ENCODE data around the gene RGSL1. TPM values are rescaled to one million over a fixed set of nuclear protein-coding genes. Genes with fewer than 3 reads are reported as not detected.

Gene RGSL1
- total RNA-seq, 1 experiment from 2014 or later = not detected

DNA sequence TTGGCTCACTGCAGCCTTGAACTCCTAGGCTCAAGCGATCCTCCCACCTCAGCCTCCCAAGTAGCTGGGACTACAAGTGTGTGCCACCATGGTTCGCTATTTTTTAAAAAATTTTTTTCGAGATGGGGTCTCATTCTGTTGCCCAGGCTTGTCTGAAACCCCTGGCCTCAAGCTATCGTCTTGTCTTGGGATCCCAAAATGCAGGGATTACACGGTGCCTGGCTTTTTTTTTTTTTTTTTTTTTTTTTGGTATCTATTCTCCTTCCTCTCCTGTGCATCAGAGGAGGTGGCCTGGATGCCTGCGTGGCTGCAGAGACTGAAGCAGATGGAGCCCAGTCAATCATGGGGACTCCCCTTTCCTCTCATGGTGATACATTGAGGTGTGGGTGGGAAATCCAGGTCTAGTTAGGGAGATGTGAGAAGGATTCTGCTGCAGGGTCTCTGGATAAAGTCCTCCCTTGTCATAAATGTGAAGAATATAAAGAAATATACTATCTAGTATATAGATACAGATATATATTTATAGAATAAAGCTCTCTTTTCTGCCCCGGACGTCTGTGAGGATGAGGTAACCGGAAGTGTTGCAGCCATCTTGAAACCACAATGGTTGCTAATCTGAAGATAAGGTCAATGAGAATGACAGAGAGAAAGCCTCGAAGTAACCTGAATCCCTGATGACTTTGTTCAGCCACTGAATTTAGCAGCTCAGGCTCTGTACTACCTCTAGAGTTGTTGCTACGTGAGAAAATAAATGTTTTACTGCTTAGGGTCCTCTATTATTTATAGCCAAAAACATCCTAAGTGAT lies 19.5 kb upstream of the RGSL1 start:
- Histone ChIP-seq H3K4me3 (ENCODE audit: low read length) (no peak overlapping the region), H3K79me2 (ENCODE audit: low read length) (no peaks in the 10 kb centered on the region), H4K20me1 (ENCODE audit: low read length) (no peaks in the 10 kb centered on the region), H3K36me3 (ENCODE audit: low read depth, low read length) (no peaks in the 10 kb centered on the region), H3K27me3 (ENCODE audit: low read length) (no peaks in the 10 kb centered on the region), H2AFZ (ENCODE audit: low read length) (no peak overlapping the region), H3K9ac (ENCODE audit: low read length) (no peak overlapping the region), H3K9me2 (replicated peaks; ENCODE audit: low read length) (no peaks in the 10 kb centered on the region), H3K9me3 (ENCODE audit: low read length) (no peaks in the 10 kb centered on the region), H3F3A (ENCODE audit: low read length, unreplicated experiment) (no peaks in the 10 kb centered on the region), H3K4me1 (ENCODE audit: insufficient read depth, low read length) (no peaks in the 10 kb centered on the region), H3K4me2 (ENCODE audit: low read length) (no peak overlapping the region), H3K27ac (ENCODE audit: low read length) (no peak overlapping the region)
- CTCF ChIA-PET = no interaction called here
- BruUV-seq (replicated peaks) = no TSS peak
- intact Hi-C loops (cut with micrococcal nuclease) = no loop called here
- ATAC-seq (no peak), DNase-seq (peak; percentile 2)
- TF ChIP-seq EZH2 (IDR thresholded peaks at IDR 0.05; ENCODE audit: low read length, unreplicated experiment) (no peak), EZH2phosphoT487 (IDR thresholded peaks at IDR 0.05; ENCODE audit: borderline replicate concordance, low read length) (no peak)
- TF ChIP-seq, protein P1, sequence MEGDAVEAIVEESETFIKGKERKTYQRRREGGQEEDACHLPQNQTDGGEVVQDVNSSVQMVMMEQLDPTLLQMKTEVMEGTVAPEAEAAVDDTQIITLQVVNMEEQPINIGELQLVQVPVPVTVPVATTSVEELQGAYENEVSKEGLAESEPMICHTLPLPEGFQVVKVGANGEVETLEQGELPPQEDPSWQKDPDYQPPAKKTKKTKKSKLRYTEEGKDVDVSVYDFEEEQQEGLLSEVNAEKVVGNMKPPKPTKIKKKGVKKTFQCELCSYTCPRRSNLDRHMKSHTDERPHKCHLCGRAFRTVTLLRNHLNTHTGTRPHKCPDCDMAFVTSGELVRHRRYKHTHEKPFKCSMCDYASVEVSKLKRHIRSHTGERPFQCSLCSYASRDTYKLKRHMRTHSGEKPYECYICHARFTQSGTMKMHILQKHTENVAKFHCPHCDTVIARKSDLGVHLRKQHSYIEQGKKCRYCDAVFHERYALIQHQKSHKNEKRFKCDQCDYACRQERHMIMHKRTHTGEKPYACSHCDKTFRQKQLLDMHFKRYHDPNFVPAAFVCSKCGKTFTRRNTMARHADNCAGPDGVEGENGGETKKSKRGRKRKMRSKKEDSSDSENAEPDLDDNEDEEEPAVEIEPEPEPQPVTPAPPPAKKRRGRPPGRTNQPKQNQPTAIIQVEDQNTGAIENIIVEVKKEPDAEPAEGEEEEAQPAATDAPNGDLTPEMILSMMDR (conservative IDR thresholded peaks at IDR 0.05; ENCODE audit: low read depth, low read length) = no peak
- POLR2A ChIA-PET (ENCODE audit: unreplicated experiment) = no interaction called here

DNA sequence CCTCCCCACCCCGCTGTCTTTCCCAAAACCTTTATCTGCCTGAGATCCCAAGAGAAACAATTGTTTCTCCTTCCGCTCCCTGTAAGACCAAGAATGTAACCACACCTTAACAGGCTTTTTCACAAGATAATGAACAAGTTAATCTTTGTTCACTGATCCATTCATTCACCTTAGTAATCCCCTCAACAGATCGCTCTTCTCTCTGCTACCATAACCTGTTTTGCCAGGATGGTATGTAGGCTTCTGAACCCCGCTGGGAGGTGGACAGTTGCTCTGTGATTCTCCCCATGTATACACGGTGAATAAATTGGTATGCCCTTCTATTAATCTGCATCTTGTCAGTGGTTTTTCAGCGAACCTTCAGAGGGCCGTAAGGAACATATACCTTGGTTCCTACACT lies 18.7 kb upstream of the RGSL1 start:
- no peaks in the 10 kb centered on the region for H3F3A ChIP-seq (ENCODE audit: low read length, unreplicated experiment)
- CTCF ChIA-PET = no interaction called here
- H2AFZ ChIP-seq (ENCODE audit: low read length) = no peak overlapping the region
- no peaks in the 10 kb centered on the region for H3K79me2 ChIP-seq (ENCODE audit: low read length)
- intact Hi-C loops (cut with micrococcal nuclease) = no loop called here
- BruUV-seq (replicated peaks) = no TSS peak
- no peaks in the 10 kb centered on the region for H3K36me3 ChIP-seq (ENCODE audit: low read depth, low read length)
- no peak for DNase-seq
- no peaks in the 10 kb centered on the region for H3K9me3 ChIP-seq (ENCODE audit: low read length)
- TF ChIP-seq, protein P1 (conservative IDR thresholded peaks at IDR 0.05; ENCODE audit: low read depth, low read length) = no peak
- no peak for TF ChIP-seq EZH2 (IDR thresholded peaks at IDR 0.05; ENCODE audit: low read length, unreplicated experiment)
- TF ChIP-seq EZH2phosphoT487 (IDR thresholded peaks at IDR 0.05; ENCODE audit: borderline replicate concordance, low read length) = no peak
- no peak overlapping the region for H3K27ac ChIP-seq (ENCODE audit: low read length)
- H3K9me2 ChIP-seq (replicated peaks; ENCODE audit: low read length) = no peaks in the 10 kb centered on the region
- H3K4me2 ChIP-seq (ENCODE audit: low read length) = no peak overlapping the region
- H3K9ac ChIP-seq (ENCODE audit: low read length) = no peak overlapping the region
- H3K4me3 ChIP-seq (ENCODE audit: low read length) = no peak overlapping the region
- H3K27me3 ChIP-seq (ENCODE audit: low read length) = no peaks in the 10 kb centered on the region
- POLR2A ChIA-PET (ENCODE audit: unreplicated experiment) = no interaction called here
- no peaks in the 10 kb centered on the region for H3K4me1 ChIP-seq (ENCODE audit: insufficient read depth, low read length)
- no peaks in the 10 kb centered on the region for H4K20me1 ChIP-seq (ENCODE audit: low read length)
- no peak for ATAC-seq

GRCh38 chr1:182433580-182433979 lies 16.4 kb upstream of the RGSL1 start:
- intact Hi-C loops (cut with micrococcal nuclease) = no loop called here
- DNase-seq (no peak), ATAC-seq (no peak)
- H3K9ac ChIP-seq (ENCODE audit: low read length) = no peak overlapping the region
- no peaks in the 10 kb centered on the region for H3K36me3 ChIP-seq (ENCODE audit: low read depth, low read length)
- H3F3A ChIP-seq (ENCODE audit: low read length, unreplicated experiment) = no peaks in the 10 kb centered on the region
- no peaks in the 10 kb centered on the region for H3K4me1 ChIP-seq (ENCODE audit: insufficient read depth, low read length)
- H2AFZ ChIP-seq (ENCODE audit: low read length) = no peak overlapping the region
- H3K79me2 ChIP-seq (ENCODE audit: low read length) = no peaks in the 10 kb centered on the region
- no TSS peak for BruUV-seq (replicated peaks)
- H4K20me1 ChIP-seq (ENCODE audit: low read length) = no peaks in the 10 kb centered on the region
- POLR2A ChIA-PET (ENCODE audit: unreplicated experiment) = no interaction called here
- no peaks in the 10 kb centered on the region for H3K27me3 ChIP-seq (ENCODE audit: low read length)
- H3K27ac ChIP-seq (ENCODE audit: low read length) = no peak overlapping the region
- no peak overlapping the region for H3K4me3 ChIP-seq (ENCODE audit: low read length)
- TF ChIP-seq EZH2phosphoT487 (IDR thresholded peaks at IDR 0.05; ENCODE audit: borderline replicate concordance, low read length) = no peak
- TF ChIP-seq EZH2 (IDR thresholded peaks at IDR 0.05; ENCODE audit: low read length, unreplicated experiment) = no peak
- TF ChIP-seq, protein P1 (conservative IDR thresholded peaks at IDR 0.05; ENCODE audit: low read depth, low read length) = no peak
- CTCF ChIA-PET = no interaction called here
- no peaks in the 10 kb centered on the region for H3K9me3 ChIP-seq (ENCODE audit: low read length)
- H3K9me2 ChIP-seq (replicated peaks; ENCODE audit: low read length) = no peaks in the 10 kb centered on the region
- H3K4me2 ChIP-seq (ENCODE audit: low read length) = no peak overlapping the region
